Mucosa of stomach (tissue), 1 donor: Measurements from ENCODE around the gene AUH.

Experiments
- H3K27me3 ChIP-seq: one replicate; pipeline ENCODE4 v1.7.0; 2013; ENCODE audit warnings: mild to moderate bottlenecking, low read length; ENCODE audit not compliant: control insufficient read depth, insufficient read depth
- H3K36me3 ChIP-seq: one replicate; pipeline ENCODE4 v1.7.0; 2013; ENCODE audit warnings: low read length; ENCODE audit not compliant: control insufficient read depth, insufficient read depth
- H3K4me1 ChIP-seq: one replicate; pipeline ENCODE4 v1.7.0; 2013; ENCODE audit warnings: mild to moderate bottlenecking, low read length; ENCODE audit not compliant: control insufficient read depth, insufficient read depth
- H3K4me3 ChIP-seq: one replicate; pipeline ENCODE4 v1.7.0; 2013; ENCODE audit warnings: low read length
- H3K9ac ChIP-seq: one replicate; pipeline ENCODE4 v1.7.0; 2013; ENCODE audit warnings: mild to moderate bottlenecking, low read length, moderate library complexity
- H3K9me3 ChIP-seq: one replicate; pipeline ENCODE4 v1.7.0; 2013; ENCODE audit warnings: mild to moderate bottlenecking, low read length, moderate library complexity; ENCODE audit not compliant: control insufficient read depth
- donor health status: Pancreatic carcinoma.

Gene AUH

DNA sequence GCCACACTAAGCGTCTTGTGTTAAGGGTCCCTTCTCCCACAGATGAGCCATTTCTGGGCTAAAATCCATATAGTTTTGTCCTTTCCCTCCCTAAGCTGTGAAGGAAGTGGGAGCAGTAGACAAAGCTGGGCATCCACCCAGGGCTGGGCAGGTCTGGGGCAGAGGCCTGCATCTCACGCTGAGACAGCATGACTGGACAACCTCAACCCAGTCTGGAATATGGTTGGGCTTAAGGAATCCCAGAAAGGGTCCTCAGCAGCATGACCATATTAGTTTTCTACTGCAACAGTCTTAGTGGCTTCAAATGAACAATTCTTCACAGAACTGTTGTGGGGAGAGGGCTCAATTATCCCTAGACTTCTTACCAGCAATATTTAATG lies 173.8 kb downstream of the AUH start:
- no peak overlapping the region for H3K9ac ChIP-seq
- no peaks in the 10 kb centered on the region for H3K9me3 ChIP-seq
- no peak overlapping the region for H3K4me3 ChIP-seq
- no peaks in the 10 kb centered on the region for H3K36me3 ChIP-seq
- H3K4me1 ChIP-seq = peaks cover 13% of the 10 kb centered on the region
- H3K27me3 ChIP-seq = no peaks in the 10 kb centered on the region

- Histone ChIP-seq H3K4me3 (no peak overlapping the region), H3K27me3 (no peaks in the 10 kb centered on the region), H3K9ac (no peak overlapping the region), H3K9me3 (no peaks in the 10 kb centered on the region), H3K4me1 (peaks cover 9% of the 10 kb centered on the region), H3K36me3 (no peaks in the 10 kb centered on the region)
Measured at GRCh38 chr9:91187311-91187964, 174.3 kb downstream of the AUH start.

DNA sequence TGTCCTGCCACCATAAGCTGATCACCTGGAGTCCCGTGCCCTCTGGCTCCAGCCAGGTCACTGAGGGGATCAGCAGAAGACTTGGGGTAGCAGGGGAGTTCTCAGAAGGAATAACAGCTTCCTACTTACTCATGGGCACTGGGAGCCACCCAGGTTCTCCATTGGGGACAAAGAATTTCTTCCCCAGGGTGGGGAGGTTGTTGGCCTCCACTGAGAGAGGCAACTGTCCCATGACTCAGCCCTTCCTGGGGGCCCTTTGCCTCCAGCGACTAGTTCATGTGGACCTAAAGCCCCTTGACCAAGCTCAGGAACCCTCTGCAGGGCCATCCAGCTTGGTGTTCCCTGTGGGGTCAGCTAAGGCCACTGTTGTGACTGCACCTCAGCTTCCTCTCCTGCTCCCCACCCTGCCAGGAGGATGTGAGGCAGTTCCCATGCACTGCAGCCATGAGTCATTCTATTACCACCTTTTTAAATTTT lies 175.0 kb downstream of the AUH start:
- Histone ChIP-seq H3K27me3 (no peaks in the 10 kb centered on the region), H3K4me3 (no peak overlapping the region), H3K9ac (no peak overlapping the region), H3K9me3 (no peaks in the 10 kb centered on the region), H3K36me3 (no peaks in the 10 kb centered on the region), H3K4me1 (peaks cover 8% of the 10 kb centered on the region)

- Histone ChIP-seq H3K9ac (no peak overlapping the region), H3K9me3 (no peaks in the 10 kb centered on the region), H3K4me3 (no peak overlapping the region), H3K27me3 (no peaks in the 10 kb centered on the region), H3K36me3 (no peaks in the 10 kb centered on the region), H3K4me1 (peaks cover 8% of the 10 kb centered on the region)
Measured at GRCh38 chr9:91185193-91185886, 176.4 kb downstream of the AUH start.

DNA sequence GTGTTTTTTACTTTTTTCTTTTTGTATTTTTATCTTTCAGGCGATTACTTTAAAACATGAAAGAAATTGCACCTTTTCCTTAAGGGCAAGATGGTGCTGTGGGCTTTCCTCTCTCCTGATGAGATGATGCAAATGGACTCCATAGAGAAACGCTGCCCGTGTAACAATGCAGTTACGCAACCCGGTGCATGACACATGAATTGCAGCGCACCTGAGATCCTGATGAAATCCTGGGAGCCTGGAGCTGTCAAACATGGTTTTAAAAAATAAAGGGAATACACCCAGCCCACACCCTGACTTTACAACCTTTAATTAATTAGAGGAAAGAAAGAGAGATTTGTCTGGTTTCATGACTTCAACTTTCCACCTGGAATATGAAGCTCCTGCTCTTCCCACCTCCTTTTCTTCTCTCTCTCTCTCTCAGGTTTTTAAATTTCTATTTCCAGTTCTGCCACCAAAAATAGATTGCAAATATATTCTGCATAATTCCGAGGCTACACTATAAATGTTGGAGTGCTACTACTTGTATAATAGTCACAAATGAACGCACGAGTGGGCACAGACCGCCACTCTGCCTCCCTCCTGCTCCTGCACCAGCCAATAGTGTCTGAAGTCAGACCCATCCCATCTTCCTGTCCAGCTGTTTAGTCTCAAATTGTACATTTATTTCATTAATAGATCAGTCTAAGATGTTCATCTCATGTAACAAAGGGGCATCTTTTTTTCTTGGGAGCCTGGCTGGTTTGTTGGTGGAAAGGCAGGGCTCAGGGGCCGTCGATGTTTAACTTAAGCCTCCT lies 179.1 kb downstream of the AUH start:
- no peak overlapping the region for H3K9ac ChIP-seq
- H3K4me3 ChIP-seq = no peak overlapping the region
- no peaks in the 10 kb centered on the region for H3K9me3 ChIP-seq
- H3K36me3 ChIP-seq = no peaks in the 10 kb centered on the region
- no peaks in the 10 kb centered on the region for H3K27me3 ChIP-seq
- peaks cover 20% of the 10 kb centered on the region for H3K4me1 ChIP-seq

GRCh38 chr9:91181541-91181940 lies 180.2 kb downstream of the AUH start:
- Histone ChIP-seq H3K4me1 (peaks cover 19% of the 10 kb centered on the region), H3K9me3 (no peaks in the 10 kb centered on the region), H3K9ac (no peak overlapping the region), H3K36me3 (no peaks in the 10 kb centered on the region), H3K27me3 (no peaks in the 10 kb centered on the region), H3K4me3 (no peak overlapping the region)

GRCh38 chr9:91180930-91181268 lies 180.8 kb downstream of the AUH start:
- Histone ChIP-seq H3K36me3 (no peaks in the 10 kb centered on the region), H3K4me3 (no peak overlapping the region), H3K4me1 (peaks cover 18% of the 10 kb centered on the region), H3K9ac (no peak overlapping the region), H3K27me3 (no peaks in the 10 kb centered on the region), H3K9me3 (no peaks in the 10 kb centered on the region)

DNA sequence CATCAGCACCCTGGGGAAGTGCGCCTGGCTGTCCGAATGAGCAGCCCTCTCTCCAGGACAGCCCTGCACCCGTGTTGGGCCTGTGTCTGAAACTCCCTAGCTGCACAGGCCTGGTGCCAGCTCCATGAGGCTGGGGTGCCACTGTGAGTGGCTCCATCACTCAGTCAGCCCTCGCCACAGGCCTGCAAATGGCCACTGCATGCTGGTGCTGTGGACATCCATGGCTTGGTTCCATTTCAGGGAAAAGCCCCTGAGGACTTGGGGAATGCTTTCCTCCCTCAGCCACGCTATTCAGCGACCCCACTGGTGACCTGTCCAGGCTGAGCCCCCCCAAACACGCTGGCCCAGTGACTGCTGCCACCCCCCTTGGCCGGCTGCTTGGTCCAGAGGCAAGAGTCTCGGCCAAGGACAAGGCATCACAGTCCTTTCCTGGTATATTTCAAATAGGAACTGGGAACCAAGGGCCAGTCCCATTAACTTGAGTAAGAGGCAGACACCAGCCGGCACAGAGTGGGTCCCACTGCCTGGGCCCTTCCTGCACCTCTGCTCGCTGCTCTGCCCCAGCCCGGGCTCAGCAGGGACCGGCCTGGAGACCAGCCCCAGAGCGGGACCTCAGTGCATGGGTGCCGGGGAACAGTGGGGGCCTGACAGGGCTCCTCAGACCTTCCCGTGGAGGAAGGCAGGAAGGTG lies 181.3 kb downstream of the AUH start:
- Histone ChIP-seq H3K27me3 (no peaks in the 10 kb centered on the region), H3K9ac (no peak overlapping the region), H3K4me1 (peaks cover 18% of the 10 kb centered on the region), H3K4me3 (no peak overlapping the region), H3K36me3 (no peaks in the 10 kb centered on the region), H3K9me3 (no peaks in the 10 kb centered on the region)

- H3K27me3 ChIP-seq = no peaks in the 10 kb centered on the region
- no peaks in the 10 kb centered on the region for H3K9me3 ChIP-seq
- H3K36me3 ChIP-seq = no peaks in the 10 kb centered on the region
- peaks cover 18% of the 10 kb centered on the region for H3K4me1 ChIP-seq
- no peak overlapping the region for H3K4me3 ChIP-seq
- H3K9ac ChIP-seq = no peak overlapping the region
Measured at GRCh38 chr9:91179237-91180138, 182.2 kb downstream of the AUH start.

DNA sequence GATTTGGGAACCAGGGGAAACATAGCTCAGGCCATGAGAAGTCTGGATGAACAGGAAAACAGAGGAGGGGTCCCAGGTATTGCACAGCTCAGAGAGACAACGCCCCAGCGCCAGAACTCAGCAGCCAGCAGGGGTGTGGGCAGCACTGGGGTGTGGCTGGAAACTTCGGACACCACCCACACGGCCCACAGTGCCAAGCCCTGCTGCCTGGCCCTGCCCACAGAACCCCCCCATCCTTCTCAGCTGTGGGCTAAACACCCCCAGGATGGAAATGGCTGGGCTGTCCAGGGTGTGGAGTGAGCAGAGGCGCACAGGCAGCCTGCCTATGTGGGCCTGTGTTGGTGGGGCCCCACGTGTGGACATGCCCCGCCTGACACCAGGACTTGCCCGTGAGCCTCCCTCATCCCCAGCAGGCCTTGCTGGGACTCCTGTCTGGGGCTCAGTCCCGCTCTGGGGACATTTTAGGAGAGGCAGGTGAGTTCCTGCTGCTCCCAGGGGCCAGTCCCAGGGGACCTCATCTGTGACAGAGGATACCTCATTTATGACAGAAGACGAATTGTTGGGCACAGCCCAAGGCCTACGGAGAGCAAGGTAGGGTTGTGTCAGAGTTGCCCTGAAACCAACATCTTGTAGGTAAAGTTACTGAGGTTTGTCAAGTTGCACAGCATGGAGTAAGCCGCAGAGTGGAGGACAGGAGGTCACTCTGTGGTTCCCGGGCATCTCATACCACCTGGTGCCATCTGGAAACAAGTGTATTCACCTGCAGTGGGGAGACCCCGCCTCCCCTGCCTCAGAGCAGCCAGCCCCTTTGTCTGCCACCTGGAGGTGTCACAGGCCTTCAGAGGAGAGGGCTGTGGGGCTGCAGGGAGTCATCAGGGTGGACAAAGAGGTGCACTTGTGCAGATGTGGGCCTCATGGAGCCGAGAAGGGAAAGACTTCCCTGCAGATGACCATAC lies 183.2 kb downstream of the AUH start:
- H3K4me3 ChIP-seq = no peak overlapping the region
- peaks cover 18% of the 10 kb centered on the region for H3K4me1 ChIP-seq
- no peaks in the 10 kb centered on the region for H3K36me3 ChIP-seq
- no peaks in the 10 kb centered on the region for H3K9me3 ChIP-seq
- H3K27me3 ChIP-seq = no peaks in the 10 kb centered on the region
- no peak overlapping the region for H3K9ac ChIP-seq
